K562 (cell line): ENCODE data around the gene DIP2C. TPM values are rescaled to one million over a fixed set of nuclear protein-coding genes. Genes with fewer than 3 reads are reported as not detected.

Source experiments
- ATAC-seq: fragments of 200-7000 bp; cut with Tn5 transposase; 3 replicates; pipeline ENCODE4 v1.9.1; 2020; ENCODE audit warnings: moderate library complexity
- BruUV-seq: library from RNA; stranded (reverse); fragments of 400-500 nt; replicated peaks from 2 replicates; lab custom pipeline; 2021; lab: Mats Ljungman, UMichigan
- CTCF ChIA-PET: fragments of 300-600 bp; formaldehyde crosslinking; extraction: SDS; loops from one replicate; lab custom pipeline; 2021; ENCODE audit warnings: low intra/inter-chr PET ratio; lab: Yijun Ruan, JAX
- POLR2A ChIA-PET: fragments of 300-600, 350-650 bp; sonication (Branson Sonifier 250); formaldehyde crosslinking; extraction: SDS; loops from one replicate; lab custom pipeline; 2021; ENCODE audit warnings: antibody characterized with exemption, inconsistent platforms; lab: Yijun Ruan, JAX
- DNase-seq, 4 experiments: peaks; one replicate each; pipeline versions ENCODE4 v3.0.0 to v3.0.0-alpha.2; 2011 to 2018; ENCODE audit warnings: low spot score in 3 of 4, mixed read lengths in 3 of 4; ENCODE audit errors: extremely low read depth in 1 of 4
- FAIRE-seq: peaks from 2 replicates; lab custom pipeline; 2011; peaks lifted over from hg19 to GRCh38; lab: Jason Lieb, UNC
- H2AFZ ChIP-seq: 2 replicates; pipeline ENCODE4 v1.6.0; 2011; ENCODE audit warnings: low read depth, low read length, control low read depth, inconsistent platforms
- H3K27ac ChIP-seq: fragments of 200-600 bp; 3 replicates; pipeline ENCODE4 v1.8.0; 2011; ENCODE audit warnings: low read depth, mild to moderate bottlenecking, control low read depth, inconsistent platforms, low read length, moderate library complexity, mixed read lengths; ENCODE audit errors: extremely low read depth
- H3K27me3 ChIP-seq, 2 experiments: fragments of 300-600 bp in 1 of 2; 2 replicates in 1 of 2; 3 replicates in 1 of 2; pipeline versions ENCODE4 v1.6.0 to v1.8.0; 2011; ENCODE audit warnings: inconsistent platforms in 2 of 2, low read length in 2 of 2, mild to moderate bottlenecking in 1 of 2, mixed read lengths in 1 of 2, moderate library complexity in 1 of 2; ENCODE audit not compliant: control insufficient read depth in 2 of 2, insufficient read depth in 2 of 2
- H3K36me3 ChIP-seq: fragments of 300-600 bp; 3 replicates; pipeline ENCODE4 v1.8.0; 2011; ENCODE audit warnings: mild to moderate bottlenecking, low read length, inconsistent platforms; ENCODE audit not compliant: control insufficient read depth, insufficient read depth
- H3K4me1 ChIP-seq, 2 experiments: fragments of 200-600 bp in 1 of 2; replicated peaks in 1 of 2; 2 replicates in 1 of 2; 3 replicates in 1 of 2; pipeline versions ENCODE4 v1.5.1 to v1.8.0; 2011; ENCODE audit warnings: inconsistent platforms in 2 of 2, low read length in 2 of 2, mild to moderate bottlenecking in 1 of 2, mixed read lengths in 1 of 2, moderate library complexity in 1 of 2; ENCODE audit not compliant: control insufficient read depth in 2 of 2, insufficient read depth in 2 of 2
- H3K4me2 ChIP-seq: 2 replicates; pipeline ENCODE4 v1.6.1; 2011; ENCODE audit warnings: low read length, control low read depth, inconsistent platforms, mixed read lengths; ENCODE audit not compliant: insufficient read depth
- H3K4me3 ChIP-seq: fragments of 200-600 bp; sonication (generic), shearing (Covaris generic); 2 replicates; pipeline ENCODE4 v1.5.1; 2016; ENCODE audit warnings: control low read depth, inconsistent platforms
- H3K79me2 ChIP-seq: fragments of 200-600 bp; 3 replicates; pipeline ENCODE4 v1.8.0; 2011; ENCODE audit warnings: low read length, inconsistent platforms; ENCODE audit not compliant: control insufficient read depth, insufficient read depth
- H3K9ac ChIP-seq, 2 experiments: 2 replicates each; pipeline versions ENCODE4 v1.6.0 to v1.6.1; 2011; ENCODE audit warnings: low read depth in 2 of 2, low read length in 2 of 2, control low read depth in 1 of 2, inconsistent platforms in 1 of 2, mild to moderate bottlenecking in 1 of 2, mixed read lengths in 1 of 2; ENCODE audit not compliant: insufficient read depth in 1 of 2
- H3K9me1 ChIP-seq: one replicate; pipeline ENCODE4 v1.6.0; 2011; ENCODE audit warnings: inconsistent platforms, mild to moderate bottlenecking, low read length, moderate library complexity; ENCODE audit not compliant: control insufficient read depth, insufficient read depth
- H3K9me3 ChIP-seq: replicated peaks from 2 replicates; pipeline ENCODE4 v1.5.1; 2011; ENCODE audit warnings: low read depth, low read length, inconsistent platforms; ENCODE audit not compliant: control insufficient read depth, insufficient read depth
- H4K20me1 ChIP-seq: replicated peaks from 2 replicates; pipeline ENCODE4 v1.6.1; 2011; ENCODE audit warnings: low read length, inconsistent platforms, mixed read lengths; ENCODE audit not compliant: control insufficient read depth, insufficient read depth
- ARID4B ChIP-seq: sonication (generic); formaldehyde crosslinking; IDR thresholded peaks from 2 replicates; pipeline ENCODE4 v1.8.0; 2022; ENCODE audit warnings: mild to moderate bottlenecking, missing genetic modification reagents
- ATF7 ChIP-seq: fragments of 450-650 bp; IDR thresholded peaks from 2 replicates; pipeline ENCODE4 v1.7.1; 2014; ENCODE audit warnings: mild to moderate bottlenecking, moderate library complexity
- BRD9 ChIP-seq: fragments of 450-650 bp; IDR thresholded peaks from 2 replicates; pipeline ENCODE4 v1.6.1; 2018; ENCODE audit warnings: low read depth; ENCODE audit not compliant: partially characterized antibody
- CEBPG ChIP-seq, 3 experiments: fragments of 200-800 bp in 1 of 3; sonication (Bioruptor generic) in 1 of 3; sonication (generic) in 1 of 3; formaldehyde crosslinking in 1 of 3; IDR thresholded peaks in 2 of 3; conservative IDR thresholded peaks in 1 of 3; 2 replicates each; pipeline versions ENCODE4 v1.6.1 to v1.8.0; 2016 to 2022; ENCODE audit warnings: missing compliant biosample characterization in 2 of 3, missing genetic modification characterization in 2 of 3, mild to moderate bottlenecking in 1 of 3, missing genetic modification reagents in 1 of 3
- ETV1 ChIP-seq: fragments of 450-650 bp; conservative IDR thresholded peaks from 2 replicates; pipeline ENCODE4 v1.6.1; 2016; ENCODE audit warnings: missing genetic modification characterization, control low read depth, low read depth, missing compliant biosample characterization
- HBP1 ChIP-seq: fragments of 450-650 bp; formaldehyde crosslinking; IDR thresholded peaks from 2 replicates; pipeline ENCODE4 v1.4.0; 2022; ENCODE audit warnings: missing genetic modification characterization
- PHB ChIP-seq: fragments of 250-450 bp; sonication (Bioruptor Pico); IDR thresholded peaks from 2 replicates; pipeline ENCODE4 v1.5.0; 2021
- POLR2B ChIP-seq: fragments of 450-650 bp; IDR thresholded peaks from 2 replicates; pipeline ENCODE4 v1.6.1; 2018; ENCODE audit warnings: low read depth; ENCODE audit not compliant: partially characterized antibody
- RBM22 ChIP-seq: fragments of 200-400 bp; formaldehyde crosslinking; IDR thresholded peaks from 2 replicates; pipeline ENCODE4 v1.6.1; 2018; ENCODE audit warnings: low read length, low read depth; ENCODE audit not compliant: poor library complexity, severe bottlenecking
- RNF2 ChIP-seq: sonication (generic); IDR thresholded peaks from 2 replicates; pipeline ENCODE4 v1.6.1; 2016
- SPI1 ChIP-seq: IDR thresholded peaks from 2 replicates; pipeline ENCODE4 v1.6.1; 2011; ENCODE audit warnings: low read depth, low read length, control low read depth, borderline replicate concordance
- ZNF431 ChIP-seq: sonication (generic); formaldehyde crosslinking; IDR thresholded peaks from 2 replicates; pipeline ENCODE4 v1.8.0; 2022; ENCODE audit warnings: mild to moderate bottlenecking, missing genetic modification reagents
- ZNF75A ChIP-seq: fragments of 450-650 bp; formaldehyde crosslinking; IDR thresholded peaks from 2 replicates; pipeline ENCODE4 v1.4.0; 2020; ENCODE audit warnings: mild to moderate bottlenecking
- WGBS: fragments of 100-300 bp; shearing (Covaris generic); methylation state at CpG from one replicate; pipeline ENCODE4 v1.1.6; 2016; ENCODE audit warnings: low coverage, mixed read lengths; ENCODE audit not compliant: insufficient coverage; ENCODE audit errors: missing lambda C conversion rate; 5-methylcytosine and 5-hydroxymethylcytosine counted together
- in situ Hi-C: fragments of 300-500 bp; cut with MboI; formaldehyde crosslinking; loops from 4 replicates; pipeline ENCODE4 v1.15.0; 2018; ENCODE audit warnings: inconsistent platforms, mixed read lengths
- intact Hi-C: fragments of 100-400 bp; cut with micrococcal nuclease; formaldehyde crosslinking; loops from 2 replicates; pipeline ENCODE4 v1.14.2; 2022
- polyA plus RNA-seq, 8 experiments: library from polyadenylated mRNA; depleted of rRNA in 4 of 8; stranded (reverse) in 5 of 8; unstranded in 3 of 8; fragments of >200 nt; fragmentation: Nextera tagmentation in 2 of 8; fragmentation: Illumina TruSeq in 1 of 8; extraction: Ambion mirVana in 2 of 8; extraction: Trizol in 1 of 8; gene quantifications; 2 replicates each; pipeline versions ENCODE4 v1.2.1 to v1.2.3, GENCODE V29; 2011 to 2014; ENCODE audit warnings: inconsistent platforms in 1 of 8, missing spikeins in 1 of 8
- total RNA-seq, 7 experiments: library from RNA; depleted of rRNA in 6 of 7; stranded (reverse); fragments of >200 nt in 6 of 7; fragmentation: Illumina TruSeq in 2 of 7; extraction: Trizol in 2 of 7; gene quantifications; 2 replicates each; pipeline versions ENCODE4 v1.2.1 to v1.2.3, GENCODE V29; 2011 to 2021; ENCODE audit warnings: low replicate concordance in 1 of 7

DIP2C gene
- total and polyA plus RNA-seq, 9 of the 15 experiments (the other 6 are each of a cell fraction or from before 2014, with no cell fraction given) = 0.01 TPM; not detected in 8

GRCh38 chr10:329361-330099 is 359.9 kb downstream of the DIP2C start (continued):
- TF ChIP-seq ETV1 (tag) = peak; percentile 80
- TF ChIP-seq ZNF75A (CRISPR knock-in tag) = no peak
- peak; percentile 92 for TF ChIP-seq SPI1
- TF ChIP-seq PHB (CRISPR knock-in tag) = no peak
- TF ChIP-seq ATF7 = 0 out of 2 replicates have a peak, but pooled peaks have one; percentile 14
- TF ChIP-seq BRD9 = no peak

GRCh38 chr10:327889-328852 is 361.3 kb downstream of the DIP2C start:
- Histone ChIP-seq H3K9me1 (no peaks in the 10 kb centered on the region), H3K9ac (no peak overlapping the region), H4K20me1 (no peaks in the 10 kb centered on the region; the same call in 1 of the 2 replicates), H3K36me3 (no peaks in the 10 kb centered on the region), H3K4me2 (no peak overlapping the region), H3K9me3 (no peaks in the 10 kb centered on the region), H3K27me3 (peaks cover 13 to 56% of the 10 kb centered on the region in 2 experiments), H3K27ac (no peak overlapping the region), H3K4me1 (no peaks in the 10 kb centered on the region; a peak in 1 of 5 replicates), H3K4me3 (no peak overlapping the region), H3K79me2 (no peaks in the 10 kb centered on the region), H2AFZ (no peak overlapping the region)
- POLR2A ChIA-PET = interaction anchor here (1.2 kb wide), 2 partner anchors 13 to 14 kb away, joined by 3 read pairs; no protein-coding TSS in a partner anchor
- DNase-seq (no peak), ATAC-seq (no peak), FAIRE-seq (no peak)
- CTCF ChIA-PET = no interaction called here
- BruUV-seq = no TSS peak
- intact Hi-C loops (no loop called here), in situ Hi-C loops (no loop called here)
- 12% methylated on average over 22 of the region's 22 CpGs for WGBS
- no peak for TF ChIP-seq CEBPG (CRISPR knock-in tag; IDR thresholded peaks at IDR 0.05)
- peak in 1 of 2 experiments; percentile 48; a peak in 1 of 4 replicates for TF ChIP-seq CEBPG (tag; conservative IDR thresholded peaks at IDR 0.05 in 1 of 2, IDR thresholded peaks at IDR 0.05 in 1 of 2)
- TF ChIP-seq RNF2 = no peak
- no peak for TF ChIP-seq POLR2B
- no peak for TF ChIP-seq ARID4B (CRISPR knock-in tag)
- TF ChIP-seq RBM22 = no peak
- no peak for TF ChIP-seq HBP1 (CRISPR knock-in tag)
- no peak for TF ChIP-seq ZNF431
